ENCODE results near the gene TMEM126B.
"Not testable (repeated sequence)": the region's sequence is repeated elsewhere in the genome, so short reads cannot be mapped to it uniquely, and the experiment has no call there.

Gene TMEM126B

GRCh38 chr11:85647604-85648299 lies 19.4 kb downstream of the TMEM126B start, which contains the start of gene TMEM126A:
Gene TMEM126A, plus strand, starts transcription at chr11:85647967. Its CDS starts 2,289 bp downstream, at chr11:85650256.
- DNase-seq (ENCODE audit: low read depth in 2 of 2): peak; percentile 79 to 84

- DNase-seq (ENCODE audit: low read depth in 2 of 2): no peak
Measured at GRCh38 chr11:85651118-85651517, 22.7 kb downstream of the TMEM126B start.

GRCh38 chr11:85652786-85653447 lies 24.5 kb downstream of the TMEM126B start:
- DNase-seq (ENCODE audit: low read depth in 2 of 2): no peak

GRCh38 chr11:85654343-85654742 lies 25.9 kb downstream of the TMEM126B start:
- not testable (repeated sequence) for DNase-seq (ENCODE audit: low read depth in 2 of 2)

- no peak for DNase-seq (ENCODE audit: low read depth in 2 of 2)
Measured at GRCh38 chr11:85656777-85657176, 28.4 kb downstream of the TMEM126B start.

GRCh38 chr11:85658180-85658579 lies 29.8 kb downstream of the TMEM126B start:
- DNase-seq (ENCODE audit: low read depth in 2 of 2): no peak

- no peak for DNase-seq (ENCODE audit: low read depth in 2 of 2)
Measured at GRCh38 chr11:85661972-85662664, 33.7 kb downstream of the TMEM126B start.

GRCh38 chr11:85663080-85663752 lies 34.8 kb downstream of the TMEM126B start:
- DNase-seq (ENCODE audit: low read depth in 2 of 2): no peak

GRCh38 chr11:85663753-85664614 lies 35.6 kb downstream of the TMEM126B start:
- DNase-seq (ENCODE audit: low read depth in 2 of 2): peak; percentile 76 to 83

GRCh38 chr11:85664615-85665481 lies 36.5 kb downstream of the TMEM126B start, which contains the start of gene CREBZF:
Gene CREBZF, minus strand, starts transcription at chr11:85665129. Its CDS starts 254 bp downstream, at chr11:85664875.
- peak; percentile 85 for DNase-seq (ENCODE audit: low read depth in 2 of 2)

- DNase-seq (ENCODE audit: low read depth in 2 of 2): no peak
Measured at GRCh38 chr11:85665733-85666132, 37.3 kb downstream of the TMEM126B start.

GRCh38 chr11:85666687-85667086 lies 38.3 kb downstream of the TMEM126B start:
- no peak for DNase-seq (ENCODE audit: low read depth in 2 of 2)

- no peak for DNase-seq (ENCODE audit: low read depth in 2 of 2)
Measured at GRCh38 chr11:85668157-85668556, 39.8 kb downstream of the TMEM126B start.

- not testable (repeated sequence) for DNase-seq (ENCODE audit: low read depth in 2 of 2)
Measured at GRCh38 chr11:85670949-85671663, 42.7 kb downstream of the TMEM126B start.

- DNase-seq (ENCODE audit: low read depth in 2 of 2): no peak
Measured at GRCh38 chr11:85672105-85672902, 43.9 kb downstream of the TMEM126B start.

GRCh38 chr11:85673393-85673792 lies 45.0 kb downstream of the TMEM126B start:
- no peak for DNase-seq (ENCODE audit: low read depth in 2 of 2)

GRCh38 chr11:85679576-85679975 lies 51.2 kb downstream of the TMEM126B start:
- DNase-seq (ENCODE audit: low read depth in 2 of 2): no peak

GRCh38 chr11:85680897-85681296 lies 52.5 kb downstream of the TMEM126B start:
- no peak for DNase-seq (ENCODE audit: low read depth in 2 of 2)
